Measurements from ENCODE around the gene CD34. TPM values are rescaled to one million over a fixed set of nuclear protein-coding genes. Genes with fewer than 3 reads are reported as not detected.

CD34 gene
- total RNA-seq, 1 donor from 2014 or later: 277 TPM

DNA sequence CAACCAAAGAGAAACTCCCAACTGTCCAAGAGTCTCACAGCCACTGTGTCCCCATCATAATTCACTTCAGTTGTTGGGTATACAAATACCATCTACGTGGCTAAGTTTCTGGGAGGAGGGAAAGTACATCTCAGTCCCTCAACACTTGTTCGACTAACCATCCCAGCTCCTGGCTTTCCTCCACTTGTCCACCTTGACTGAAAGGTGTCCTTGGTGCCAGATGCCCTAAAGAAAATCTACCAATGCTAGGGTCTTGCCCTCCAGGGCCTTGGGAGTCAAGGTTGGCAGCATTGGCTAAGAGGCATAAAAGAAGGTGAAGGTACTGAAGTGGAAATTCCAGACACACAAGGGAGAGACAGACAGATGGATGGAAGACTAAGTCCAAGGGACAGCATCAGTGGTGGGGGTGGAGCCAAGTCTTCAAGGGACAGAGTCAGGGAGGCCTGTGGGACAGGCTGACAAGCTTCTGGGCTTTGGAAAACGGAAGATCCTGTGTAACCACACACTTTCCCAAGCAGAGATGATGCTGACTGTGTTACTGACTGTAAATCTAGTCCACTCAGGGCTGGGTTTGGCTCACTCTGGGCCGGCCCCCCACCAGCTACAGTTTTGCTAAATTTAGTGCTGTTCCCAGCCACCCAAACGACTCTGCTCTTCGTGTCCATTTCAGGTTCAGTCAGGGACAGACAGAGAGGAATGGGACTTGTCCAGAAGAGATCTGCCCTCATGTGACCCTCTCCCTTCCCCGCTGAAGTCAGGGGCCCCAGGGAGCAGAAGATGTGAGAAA is 60.1 kb downstream of the CD34 start:
- Mint-ChIP-seq H3K27me3 (ENCODE audit: unreplicated experiment) (peaks cover 6% of the 10 kb centered on the region), H3K4me1 (ENCODE audit: unreplicated experiment) (peaks cover 57% of the 10 kb centered on the region), H3K36me3 (ENCODE audit: low read depth, unreplicated experiment) (peaks cover 37% of the 10 kb centered on the region), H3K27ac (ENCODE audit: unreplicated experiment) (no peak overlapping the region), H3K4me3 (ENCODE audit: unreplicated experiment) (peak overlapping the region; percentile 57), H3K9me3 (ENCODE audit: unreplicated experiment) (no peaks in the 10 kb centered on the region)
- no peak for DNase-seq (ENCODE audit: low spot score)
- TF ChIP-seq CTCF (IDR thresholded peaks at IDR 0.05; ENCODE audit: unreplicated experiment): no peak

DNA sequence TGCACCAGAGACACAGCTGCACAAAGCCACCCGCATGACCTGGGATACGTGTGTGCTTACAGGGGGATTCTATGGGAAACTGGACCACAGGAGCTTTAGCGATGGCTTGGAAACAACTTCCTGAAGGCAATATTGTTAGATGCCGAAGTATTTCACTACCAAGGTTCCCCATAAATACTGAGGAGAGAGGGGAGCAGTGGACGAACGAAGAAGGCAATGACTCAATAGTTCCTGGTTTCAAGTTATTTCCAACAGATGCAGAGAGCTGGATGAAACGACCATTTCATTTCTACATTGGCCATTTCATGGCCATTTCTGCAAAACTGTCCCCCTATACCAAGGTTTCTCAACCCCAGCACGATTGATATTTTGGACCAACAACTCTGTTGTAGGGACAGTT is 61.3 kb downstream of the CD34 start:
- H3K27me3 Mint-ChIP-seq (ENCODE audit: unreplicated experiment): peaks cover 6% of the 10 kb centered on the region
- H3K27ac Mint-ChIP-seq (ENCODE audit: unreplicated experiment): peak overlapping the region; percentile 70
- H3K9me3 Mint-ChIP-seq (ENCODE audit: unreplicated experiment): no peaks in the 10 kb centered on the region
- DNase-seq (ENCODE audit: low spot score): no peak
- no peak for TF ChIP-seq CTCF (IDR thresholded peaks at IDR 0.05; ENCODE audit: unreplicated experiment)
- no peak overlapping the region for H3K4me3 Mint-ChIP-seq (ENCODE audit: unreplicated experiment)
- H3K4me1 Mint-ChIP-seq (ENCODE audit: unreplicated experiment): peaks cover 51% of the 10 kb centered on the region
- H3K36me3 Mint-ChIP-seq (ENCODE audit: low read depth, unreplicated experiment): peaks cover 38% of the 10 kb centered on the region

DNA sequence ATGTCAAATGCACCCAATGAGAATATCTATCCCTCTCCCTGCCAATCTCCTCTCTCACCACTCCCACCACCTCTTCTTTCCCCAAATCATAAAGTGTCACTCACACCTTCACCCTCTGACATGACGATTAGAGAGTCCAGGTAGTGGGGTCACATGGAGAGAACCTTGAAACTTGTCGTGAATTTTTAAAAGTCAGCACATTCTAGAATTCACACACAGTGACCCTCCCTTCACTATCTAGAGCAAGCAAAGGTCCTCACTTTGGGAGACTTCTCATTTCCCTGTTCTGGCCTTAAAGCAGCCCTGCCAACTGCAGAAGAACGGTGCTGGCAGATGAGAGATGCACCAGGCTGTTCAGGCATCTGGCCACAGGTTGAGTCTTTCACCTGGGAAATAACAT is 61.9 kb downstream of the CD34 start:
- TF ChIP-seq CTCF (IDR thresholded peaks at IDR 0.05; ENCODE audit: unreplicated experiment): no peak
- Mint-ChIP-seq H3K27ac (ENCODE audit: unreplicated experiment) (peak overlapping the region; percentile 70), H3K9me3 (ENCODE audit: unreplicated experiment) (no peaks in the 10 kb centered on the region), H3K36me3 (ENCODE audit: low read depth, unreplicated experiment) (peaks cover 45% of the 10 kb centered on the region), H3K4me1 (ENCODE audit: unreplicated experiment) (peaks cover 49% of the 10 kb centered on the region), H3K4me3 (ENCODE audit: unreplicated experiment) (no peak overlapping the region), H3K27me3 (ENCODE audit: unreplicated experiment) (peaks cover 6% of the 10 kb centered on the region)
- DNase-seq (ENCODE audit: low spot score): no peak

- Mint-ChIP-seq H3K4me3 (ENCODE audit: unreplicated experiment) (peak overlapping the region; percentile 21), H3K36me3 (ENCODE audit: low read depth, unreplicated experiment) (peaks cover 52% of the 10 kb centered on the region), H3K9me3 (ENCODE audit: unreplicated experiment) (no peaks in the 10 kb centered on the region), H3K27me3 (ENCODE audit: unreplicated experiment) (peaks cover 8% of the 10 kb centered on the region), H3K4me1 (ENCODE audit: unreplicated experiment) (peaks cover 48% of the 10 kb centered on the region), H3K27ac (ENCODE audit: unreplicated experiment) (peak overlapping the region; percentile 97)
- TF ChIP-seq CTCF (IDR thresholded peaks at IDR 0.05; ENCODE audit: unreplicated experiment): no peak
- no peak for DNase-seq (ENCODE audit: low spot score)
Measured at GRCh38 chr1:207848234-207848633, 62.7 kb downstream of the CD34 start.

GRCh38 chr1:207847116-207847515 is 63.8 kb downstream of the CD34 start:
- Mint-ChIP-seq H3K27me3 (ENCODE audit: unreplicated experiment) (peaks cover 6% of the 10 kb centered on the region), H3K36me3 (ENCODE audit: low read depth, unreplicated experiment) (peaks cover 43% of the 10 kb centered on the region), H3K4me3 (ENCODE audit: unreplicated experiment) (no peak overlapping the region), H3K9me3 (ENCODE audit: unreplicated experiment) (no peaks in the 10 kb centered on the region), H3K27ac (ENCODE audit: unreplicated experiment) (no peak overlapping the region), H3K4me1 (ENCODE audit: unreplicated experiment) (peaks cover 37% of the 10 kb centered on the region)
- TF ChIP-seq CTCF (IDR thresholded peaks at IDR 0.05; ENCODE audit: unreplicated experiment): no peak
- no peak for DNase-seq (ENCODE audit: low spot score)
